ENCODE measurements around the gene TTC21A.

The TTC21A gene

DNA sequence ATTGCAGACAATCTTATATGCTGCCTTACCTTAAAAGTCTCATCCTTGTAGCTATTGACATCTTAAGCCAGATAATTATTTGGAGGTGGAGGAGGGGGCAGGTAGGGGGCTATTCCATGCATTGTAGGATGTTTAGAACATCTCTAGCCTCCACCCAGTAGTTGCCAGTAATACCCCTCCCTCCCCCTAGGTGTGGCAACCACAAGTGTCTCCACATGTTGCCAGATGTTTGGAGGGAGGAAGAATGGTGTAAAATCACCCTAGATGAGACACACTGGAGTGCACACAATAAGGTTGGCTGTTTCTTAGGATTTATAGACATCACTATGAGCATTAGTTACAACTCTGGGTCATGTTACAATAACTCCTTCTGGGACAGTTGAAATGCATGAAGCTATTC, 27.5 kb upstream of the TTC21A start (continued):
- TF ChIP-seq MYNN (tag by site-specific recombination; IDR thresholded peaks at IDR 0.05; ENCODE audit: borderline replicate concordance) = no peak
- no peak for TF ChIP-seq ZBTB20 (tag by site-specific recombination; IDR thresholded peaks at IDR 0.05)
- no peak for TF ChIP-seq ZNF654 (tag by site-specific recombination; IDR thresholded peaks at IDR 0.05; ENCODE audit: low read depth)
- TF ChIP-seq ZNF645 (tag by site-specific recombination; IDR thresholded peaks at IDR 0.05) = no peak
- TF ChIP-seq, protein P1, sequence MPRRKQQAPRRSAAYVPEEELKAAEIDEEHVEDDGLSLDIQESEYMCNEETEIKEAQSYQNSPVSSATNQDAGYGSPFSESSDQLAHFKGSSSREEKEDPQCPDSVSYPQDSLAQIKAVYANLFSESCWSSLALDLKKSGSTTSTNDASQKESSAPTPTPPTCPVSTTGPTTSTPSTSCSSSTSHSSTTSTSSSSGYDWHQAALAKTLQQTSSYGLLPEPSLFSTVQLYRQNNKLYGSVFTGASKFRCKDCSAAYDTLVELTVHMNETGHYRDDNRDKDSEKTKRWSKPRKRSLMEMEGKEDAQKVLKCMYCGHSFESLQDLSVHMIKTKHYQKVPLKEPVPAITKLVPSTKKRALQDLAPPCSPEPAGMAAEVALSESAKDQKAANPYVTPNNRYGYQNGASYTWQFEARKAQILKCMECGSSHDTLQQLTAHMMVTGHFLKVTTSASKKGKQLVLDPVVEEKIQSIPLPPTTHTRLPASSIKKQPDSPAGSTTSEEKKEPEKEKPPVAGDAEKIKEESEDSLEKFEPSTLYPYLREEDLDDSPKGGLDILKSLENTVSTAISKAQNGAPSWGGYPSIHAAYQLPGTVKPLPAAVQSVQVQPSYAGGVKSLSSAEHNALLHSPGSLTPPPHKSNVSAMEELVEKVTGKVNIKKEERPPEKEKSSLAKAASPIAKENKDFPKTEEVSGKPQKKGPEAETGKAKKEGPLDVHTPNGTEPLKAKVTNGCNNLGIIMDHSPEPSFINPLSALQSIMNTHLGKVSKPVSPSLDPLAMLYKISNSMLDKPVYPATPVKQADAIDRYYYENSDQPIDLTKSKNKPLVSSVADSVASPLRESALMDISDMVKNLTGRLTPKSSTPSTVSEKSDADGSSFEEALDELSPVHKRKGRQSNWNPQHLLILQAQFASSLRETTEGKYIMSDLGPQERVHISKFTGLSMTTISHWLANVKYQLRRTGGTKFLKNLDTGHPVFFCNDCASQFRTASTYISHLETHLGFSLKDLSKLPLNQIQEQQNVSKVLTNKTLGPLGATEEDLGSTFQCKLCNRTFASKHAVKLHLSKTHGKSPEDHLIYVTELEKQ (tag by site-specific recombination; IDR thresholded peaks at IDR 0.05; ENCODE audit: borderline replicate concordance) = no peak

GRCh38 chr3:39082666-39083313, 24.7 kb upstream of the TTC21A start:
- CTCF ChIA-PET = no interaction called here
- POLR2A ChIA-PET = no interaction called here

DNA sequence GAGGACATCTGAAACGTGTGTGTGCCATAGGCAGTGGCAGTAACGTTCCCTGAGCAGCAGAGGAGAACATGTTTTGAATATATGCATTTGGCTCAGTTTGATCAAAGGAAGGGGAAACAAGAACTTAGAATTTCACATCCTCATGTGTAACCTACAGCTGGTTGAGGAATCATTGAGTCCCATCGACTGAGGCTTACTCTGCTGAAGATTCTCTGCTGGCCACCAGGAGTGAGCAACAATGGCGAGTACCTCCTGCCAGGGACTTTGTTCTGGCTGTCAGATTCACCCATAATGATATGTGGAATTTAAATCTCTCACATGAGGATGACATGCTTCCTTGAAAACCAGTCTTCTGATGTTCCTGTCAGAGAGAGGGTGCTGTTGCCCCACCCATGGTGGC, 21.3 kb upstream of the TTC21A start:
- POLR2A ChIA-PET = no interaction called here
- H3K36me3 ChIP-seq (ENCODE audit: control insufficient read depth in 2 of 2, insufficient read depth in 1 of 2, low read length in 2 of 2) = peaks cover 0 to 74% of the 10 kb centered on the region in 2 experiments; a peak in 2 of 3 replicates

More at GRCh38 chr3:39082666-39083313, 24.7 kb upstream of the TTC21A start:
- H3K27ac ChIP-seq (ENCODE audit: extremely low read depth, low read depth, low read length) = no peak overlapping the region
- TF ChIP-seq ZNF48 (tag by site-specific recombination; IDR thresholded peaks at IDR 0.05) (no peak), ZNF580 (tag by site-specific recombination; IDR thresholded peaks at IDR 0.05) (no peak), ZNF654 (tag by site-specific recombination; IDR thresholded peaks at IDR 0.05; ENCODE audit: low read depth) (no peak), ZNF433 (tag by site-specific recombination; IDR thresholded peaks at IDR 0.05; ENCODE audit: low read depth) (no peak), ZNF350 (tag by site-specific recombination; IDR thresholded peaks at IDR 0.05) (no peak)
- no peaks in the 10 kb centered on the region for H3K4me1 ChIP-seq (ENCODE audit: control insufficient read depth, insufficient read depth, low read length)
- H3K36me3 ChIP-seq (ENCODE audit: control insufficient read depth in 2 of 2, insufficient read depth in 1 of 2, low read length in 2 of 2) = peaks cover 3 to 67% of the 10 kb centered on the region in 2 experiments
- H3K9me3 ChIP-seq (ENCODE audit: control insufficient read depth, insufficient read depth, low read depth, low read length) = no peaks in the 10 kb centered on the region
- no peak overlapping the region for H3K4me3 ChIP-seq (ENCODE audit: low read depth, low read length)

More for the DNA sequence above, 21.3 kb upstream of the TTC21A start:
- no peaks in the 10 kb centered on the region for H3K9me3 ChIP-seq (ENCODE audit: control insufficient read depth, insufficient read depth, low read depth, low read length)
- H3K27ac ChIP-seq (ENCODE audit: extremely low read depth, low read depth, low read length) = no peak overlapping the region
- no peak for TF ChIP-seq ZNF561 (tag by site-specific recombination; IDR thresholded peaks at IDR 0.05; ENCODE audit: borderline replicate concordance)
- no peak for TF ChIP-seq ZSCAN23 (tag by site-specific recombination; IDR thresholded peaks at IDR 0.05)
- TF ChIP-seq PRDM6 (tag by site-specific recombination; IDR thresholded peaks at IDR 0.05) = no peak
- no peak for TF ChIP-seq ZNF791 (tag by site-specific recombination; IDR thresholded peaks at IDR 0.05)
- TF ChIP-seq ZNF133 (tag by site-specific recombination; IDR thresholded peaks at IDR 0.05) = no peak
- TF ChIP-seq ZNF302 (tag by site-specific recombination; IDR thresholded peaks at IDR 0.05; ENCODE audit: low read depth) = no peak
- TF ChIP-seq ZNF132 (tag by site-specific recombination; IDR thresholded peaks at IDR 0.05; ENCODE audit: borderline replicate concordance) = no peak
- TF ChIP-seq ZXDB (tag by site-specific recombination; IDR thresholded peaks at IDR 0.05) = no peak
- TF ChIP-seq MYNN (tag by site-specific recombination; IDR thresholded peaks at IDR 0.05; ENCODE audit: borderline replicate concordance) = no peak
- no peak for TF ChIP-seq ZBTB20 (tag by site-specific recombination; IDR thresholded peaks at IDR 0.05)
- no peak for TF ChIP-seq ZFP3 (tag by site-specific recombination; IDR thresholded peaks at IDR 0.05; ENCODE audit: low read depth)
- no peak for TF ChIP-seq ZNF654 (tag by site-specific recombination; IDR thresholded peaks at IDR 0.05; ENCODE audit: low read depth)
- TF ChIP-seq GFI1B (tag by site-specific recombination; IDR thresholded peaks at IDR 0.05) = no peak
- no peak overlapping the region for H3K4me3 ChIP-seq (ENCODE audit: low read depth, low read length)
- CTCF ChIA-PET = interaction anchor here (0.9 kb wide), 2 partner anchors 197 to 205 kb away, joined by 3 read pairs; no protein-coding TSS in a partner anchor
- no peaks in the 10 kb centered on the region for H3K4me1 ChIP-seq (ENCODE audit: control insufficient read depth, insufficient read depth, low read length)
